HL-60 (cell line): Measurements from ENCODE around the gene ST6GALNAC6.

Experiments used
- CTCF ChIP-seq: IDR thresholded peaks from one replicate; pipeline ENCODE4 v1.5.1; 2011; ENCODE audit warnings: low read length, control low read depth, inconsistent platforms; ENCODE audit not compliant: insufficient read depth
- GABPA ChIP-seq: IDR thresholded peaks from 2 replicates; pipeline ENCODE4 v1.6.1; 2012; ENCODE audit warnings: low read depth
- POLR2AphosphoS5 ChIP-seq: IDR thresholded peaks from 2 replicates; pipeline ENCODE4 v1.6.1; 2012; ENCODE audit warnings: low read depth
- REST ChIP-seq: IDR thresholded peaks from 2 replicates; pipeline ENCODE4 v1.6.1; 2012; ENCODE audit warnings: low read depth; ENCODE audit not compliant: insufficient replicate concordance
- SPI1 ChIP-seq: IDR thresholded peaks from 2 replicates; pipeline ENCODE4 v1.6.1; 2012; ENCODE audit warnings: low read depth, mild to moderate bottlenecking, borderline replicate concordance

- TF ChIP-seq CTCF (no peak), POLR2AphosphoS5 (no peak), SPI1 (no peak), REST (no peak), GABPA (no peak)
Observed at GRCh38 chr9:127866535-127866934, 32.9 kb downstream of the ST6GALNAC6 start.
